HG02943 (cell line): ENCODE data around the gene PXT1.
"Not testable (repeated sequence)": the region's sequence is repeated elsewhere in the genome, so short reads cannot be mapped to it uniquely, and the experiment has no call there.

Experiments used
- ATAC-seq: cut with Tn5 transposase; IDR thresholded peaks from one replicate; pipeline ENCODE4 v1.9.1; 2021; ENCODE audit warnings: mild to moderate bottlenecking, low read depth, moderate library complexity; ENCODE audit not compliant: unreplicated experiment

Gene PXT1

DNA sequence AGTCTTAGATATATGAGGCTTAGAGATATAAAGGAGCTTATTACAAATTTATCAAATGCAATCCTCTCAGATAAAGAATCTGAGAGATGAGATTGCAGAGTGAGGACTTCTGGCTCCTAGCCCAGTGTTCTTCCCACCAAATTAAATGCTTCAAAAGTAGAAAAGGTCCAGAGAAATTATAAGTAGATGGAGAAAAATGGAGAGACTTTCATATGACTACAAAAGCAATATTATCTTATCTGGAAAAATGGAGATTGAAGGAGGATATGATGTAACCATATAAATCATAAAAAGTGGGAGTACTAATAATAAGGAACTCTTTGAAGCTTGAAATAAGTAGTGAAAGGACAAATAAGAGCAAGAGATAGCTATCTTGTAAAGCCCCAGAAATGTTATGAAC lies 3.0 kb upstream of the PXT1 start:
- no peak for ATAC-seq

DNA sequence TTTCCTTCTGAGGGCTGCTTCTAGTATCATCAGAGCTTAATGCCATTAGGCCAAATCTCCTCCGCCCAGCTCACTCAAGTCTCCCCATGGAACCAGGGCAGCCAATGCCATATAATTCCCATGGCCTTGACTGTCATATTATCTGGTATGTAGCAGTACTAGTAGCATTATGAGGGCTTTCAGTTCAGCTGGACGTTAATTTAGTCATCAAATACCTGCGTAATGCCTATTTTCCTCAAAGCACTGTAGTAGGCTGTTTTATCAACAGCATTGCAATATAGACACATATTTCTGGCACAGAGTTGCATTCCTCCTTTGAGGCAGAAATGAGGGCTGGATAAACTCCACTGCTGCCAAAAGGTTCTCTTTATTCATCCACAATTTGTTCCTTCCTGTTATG lies 1.8 kb upstream of the PXT1 start:
- no peak for ATAC-seq

DNA sequence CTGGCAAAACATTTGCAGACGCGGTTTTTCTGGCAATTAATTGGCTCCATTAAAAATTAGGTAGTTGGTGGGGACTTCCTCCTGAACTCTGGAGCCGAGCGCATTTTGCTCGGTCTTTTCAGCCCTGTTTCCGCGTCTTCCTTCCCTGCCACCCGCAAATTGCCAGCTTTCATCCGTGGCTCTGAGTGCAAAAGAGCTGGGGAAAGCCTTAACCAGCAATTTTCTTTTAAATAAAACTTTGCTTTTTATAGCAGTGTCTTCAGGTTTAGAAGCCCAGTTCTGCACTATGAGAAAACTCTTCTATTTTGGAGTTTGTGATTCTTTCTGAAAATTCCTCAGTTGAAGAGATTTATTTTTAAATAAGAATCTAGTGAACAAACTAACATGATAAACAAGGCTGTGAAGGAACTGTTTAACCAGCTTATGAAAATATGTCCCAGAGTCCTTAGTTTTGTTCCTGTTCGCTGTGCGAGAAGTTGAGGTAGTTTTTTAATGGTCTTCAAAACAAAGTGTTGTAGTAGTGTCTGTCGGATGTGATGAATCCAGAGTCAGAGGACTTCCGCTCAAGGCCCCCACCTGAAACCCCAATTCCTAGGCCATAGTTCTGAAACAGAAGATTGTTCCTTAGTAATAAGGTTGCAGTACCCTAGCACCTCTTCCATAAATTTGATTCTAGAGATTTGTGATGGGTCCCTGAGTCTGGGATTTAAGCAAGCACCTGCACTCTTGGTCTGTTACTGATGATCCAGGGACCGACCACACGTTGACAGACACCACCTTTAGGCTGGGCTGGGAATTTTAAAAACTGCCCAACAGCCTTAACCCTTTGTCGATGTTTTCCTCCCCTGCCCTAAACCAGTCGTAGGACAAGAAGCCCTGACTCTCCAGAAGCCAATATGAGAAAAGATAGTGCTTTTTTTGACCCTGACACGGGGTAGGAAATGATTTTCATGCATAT lies 1.1 kb upstream of the PXT1 start:
- no peak for ATAC-seq

- no peak for ATAC-seq
Measured at GRCh38 chr6:36442103-36442670, 467 bp downstream of the PXT1 start.

GRCh38 chr6:36441307-36441894 lies 1.3 kb downstream of the PXT1 start:
- peak; percentile 45 for ATAC-seq

- ATAC-seq, result no peak
Measured at GRCh38 chr6:36436466-36436865, 6.2 kb downstream of the PXT1 start.

DNA sequence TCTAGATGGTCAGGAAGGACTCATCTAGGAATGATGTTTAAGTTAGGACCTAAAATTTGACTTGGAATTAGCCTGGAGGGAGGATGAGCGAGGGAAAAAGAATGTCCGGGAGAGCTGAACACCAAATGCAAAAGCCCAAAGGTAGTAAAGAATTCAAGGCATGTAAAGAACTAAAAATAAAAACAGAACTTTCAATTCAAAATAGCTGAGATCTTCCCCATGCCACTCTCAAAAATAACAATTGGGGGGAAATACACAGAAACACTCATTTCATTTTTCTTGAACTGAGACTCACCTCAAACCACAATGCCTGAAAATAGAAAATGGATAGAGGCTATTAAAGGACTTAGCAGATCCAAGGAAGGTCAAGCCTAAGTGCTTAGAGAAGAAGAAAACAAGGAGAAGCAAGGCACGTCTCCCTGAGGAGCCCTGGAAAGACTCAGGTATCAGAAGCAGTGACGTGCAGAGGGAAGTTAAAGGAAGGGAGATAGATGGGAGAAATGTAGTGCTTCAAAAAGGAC lies 10.4 kb downstream of the PXT1 start:
- ATAC-seq, result no peak

DNA sequence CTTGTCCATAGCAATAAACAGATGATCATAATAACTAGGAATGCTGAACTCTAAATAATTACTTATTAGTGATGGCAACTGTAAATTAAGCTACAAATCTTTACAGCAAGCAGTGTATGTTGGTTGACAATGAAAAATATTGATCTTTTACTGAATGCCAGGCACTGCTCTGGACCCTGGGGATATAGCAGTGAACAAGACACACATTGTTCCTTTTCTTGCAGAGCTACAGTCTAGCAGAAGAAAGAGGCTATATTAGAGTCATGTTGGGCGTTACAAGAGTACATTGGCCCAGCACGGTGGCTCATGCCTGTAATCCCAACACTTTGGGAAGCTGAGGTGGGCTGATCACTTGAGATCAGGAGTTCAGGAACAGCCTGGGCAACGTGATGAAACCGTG lies 11.5 kb downstream of the PXT1 start:
- no peak for ATAC-seq

GRCh38 chr6:36430351-36430750 lies 12.3 kb downstream of the PXT1 start:
- no peak for ATAC-seq

DNA sequence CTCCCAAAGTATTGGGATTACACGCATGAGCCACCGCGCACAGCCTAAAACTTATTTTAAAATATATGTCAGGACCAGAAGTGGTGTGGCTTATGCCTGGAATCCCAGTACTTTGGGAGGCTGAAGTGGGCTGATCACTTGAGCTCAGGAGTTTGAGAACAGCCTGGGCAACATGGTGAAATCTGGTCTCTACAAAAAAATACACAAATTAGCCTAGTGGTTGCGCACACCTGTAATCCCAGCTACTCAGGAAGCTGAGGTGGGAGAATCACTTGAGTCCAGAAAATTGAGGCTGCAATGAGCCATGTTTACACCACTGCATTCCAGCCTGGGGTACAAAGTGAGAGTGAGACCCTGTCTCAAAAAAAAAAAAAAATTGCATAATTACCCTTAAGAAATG lies 13.7 kb downstream of the PXT1 start:
- ATAC-seq, result no peak

DNA sequence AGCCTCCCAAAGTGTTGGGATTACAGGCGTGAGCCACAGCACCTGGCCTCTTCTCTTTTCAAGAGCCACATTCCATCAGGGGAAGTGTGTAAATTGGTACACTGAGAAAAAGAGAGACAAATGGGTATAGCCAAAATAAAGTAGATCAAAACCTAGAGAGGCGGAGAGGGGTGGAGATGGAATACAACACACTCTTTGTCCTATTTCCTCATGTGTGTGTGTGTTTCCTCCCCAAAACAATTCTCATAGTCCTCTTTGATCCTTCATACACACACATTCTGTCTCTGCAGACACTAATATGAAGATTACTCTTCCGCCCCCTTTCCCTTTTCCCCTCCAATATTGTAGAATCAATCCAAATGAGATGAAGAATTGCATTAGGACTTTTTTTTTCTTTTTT lies 16.0 kb downstream of the PXT1 start:
- no peak for ATAC-seq

DNA sequence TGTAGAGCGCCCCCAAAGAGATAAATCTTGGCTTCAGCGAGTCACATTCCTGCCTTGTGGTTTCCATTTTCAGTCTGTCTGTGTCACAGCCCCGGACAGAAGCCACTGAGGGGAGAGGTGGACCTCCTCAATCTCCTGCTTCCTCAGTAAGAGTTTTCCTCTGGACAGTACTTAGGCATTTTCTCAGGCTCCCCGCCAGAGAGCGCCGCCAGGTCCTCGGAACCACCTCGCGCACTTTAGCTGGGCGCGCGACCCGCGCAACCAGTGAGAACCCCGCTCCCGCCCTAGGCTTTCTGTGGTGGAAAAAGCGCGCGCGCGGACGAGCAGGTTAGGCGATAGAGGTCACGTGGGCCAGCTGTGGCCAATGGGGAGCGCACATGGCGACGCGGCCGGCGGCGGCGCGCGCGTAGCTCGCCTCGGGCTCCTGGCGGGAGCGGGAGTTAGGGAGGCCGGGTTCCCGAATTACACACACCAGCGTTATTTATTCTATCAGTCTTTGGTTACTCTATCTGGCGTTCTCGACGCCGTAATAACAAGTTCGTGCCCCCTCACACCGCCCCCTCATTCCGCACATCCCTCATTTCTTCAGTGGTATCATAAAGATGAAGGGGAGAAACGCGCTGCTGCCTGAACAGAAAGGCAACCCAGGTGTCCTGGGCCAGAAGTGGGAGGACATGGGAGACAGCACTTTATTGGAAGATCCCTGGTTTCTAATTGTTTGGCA lies 19.4 kb downstream of the PXT1 start:
- peak; percentile 90 for ATAC-seq

DNA sequence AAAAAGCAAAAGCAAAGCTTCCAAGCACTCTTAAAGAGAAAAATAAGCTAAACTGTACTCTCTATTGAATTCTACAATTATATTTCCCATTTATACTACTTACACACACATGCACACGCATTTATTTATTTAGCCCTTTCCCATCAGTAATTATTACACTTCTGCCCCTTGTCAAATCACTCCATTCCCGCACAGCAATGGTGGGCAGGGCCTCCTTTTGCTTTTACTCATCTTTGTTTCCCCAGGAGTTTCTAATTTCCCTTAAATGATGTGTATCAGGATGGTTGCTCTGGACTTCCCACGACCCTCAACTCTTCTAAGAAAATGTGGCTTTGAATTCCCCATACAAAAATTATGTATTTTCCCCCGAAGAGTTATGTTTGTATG lies 19.9 kb downstream of the PXT1 start:
- no peak for ATAC-seq

- no peak for ATAC-seq
Measured at GRCh38 chr6:36419310-36419709, 23.3 kb downstream of the PXT1 start.

DNA sequence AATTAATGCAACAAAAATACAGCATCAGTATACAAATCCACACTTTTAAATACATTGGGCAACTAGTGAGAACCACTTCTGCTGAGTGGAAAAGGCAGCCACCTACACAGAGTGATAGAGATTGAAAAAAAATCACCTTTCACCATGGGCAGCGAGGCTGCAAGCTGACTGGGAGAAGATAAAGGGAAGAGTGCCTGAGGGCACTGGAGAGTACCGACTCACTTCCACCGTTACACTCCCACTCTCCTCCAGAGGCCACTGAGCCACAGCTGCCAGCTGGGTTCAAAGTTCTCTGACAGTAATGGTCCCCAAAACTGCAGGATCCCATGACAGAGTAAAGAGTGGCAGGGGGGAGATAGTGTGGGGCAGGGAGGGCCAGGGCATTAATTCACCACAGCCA lies 24.1 kb downstream of the PXT1 start:
- ATAC-seq, result no peak

DNA sequence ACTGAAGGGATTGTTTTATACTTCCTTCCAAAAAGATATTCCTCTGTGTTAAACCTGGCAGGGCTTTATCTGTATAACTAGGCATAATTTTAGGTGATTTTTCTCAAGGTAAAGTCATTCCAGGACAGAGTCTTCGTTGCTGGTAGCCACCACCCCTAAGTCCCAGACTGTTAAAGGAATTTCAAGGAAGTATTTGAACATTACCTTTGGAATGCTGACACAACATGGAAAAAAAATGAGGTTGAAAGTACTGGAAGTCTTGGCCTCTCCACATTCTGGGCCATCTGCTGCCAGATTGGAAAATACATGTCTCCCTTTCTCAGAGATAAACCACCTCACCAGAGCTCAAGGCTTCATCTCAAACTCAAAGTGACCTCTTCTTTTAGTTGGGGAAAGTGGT lies 28.2 kb downstream of the PXT1 start:
- ATAC-seq, result no peak

GRCh38 chr6:36413489-36414480 lies 28.9 kb downstream of the PXT1 start:
- no peak for ATAC-seq

- not testable (repeated sequence) for ATAC-seq
Measured at GRCh38 chr6:36409718-36410117, 32.9 kb downstream of the PXT1 start.

DNA sequence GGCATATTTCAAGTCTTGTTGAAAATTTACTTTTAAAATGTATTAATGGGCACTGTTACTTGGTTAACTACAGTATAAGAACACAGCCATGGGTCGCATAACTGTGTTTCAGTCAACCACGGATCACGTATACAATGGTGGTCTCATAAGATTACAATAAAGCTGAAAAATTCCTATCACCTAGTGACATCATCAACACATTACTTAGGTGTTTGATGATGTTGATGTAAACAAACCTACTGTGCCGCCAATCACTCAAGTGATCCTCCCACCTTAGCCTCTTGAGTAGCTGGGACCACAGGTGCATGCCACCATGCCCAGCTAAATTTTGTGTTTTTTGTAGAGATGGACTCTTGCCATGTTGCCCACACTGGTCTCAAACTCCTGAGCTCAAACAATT lies 38.5 kb downstream of the PXT1 start:
- ATAC-seq, result no peak

GRCh38 chr6:36402481-36402880 lies 40.2 kb downstream of the PXT1 start:
- ATAC-seq, result no peak
